OCI-LY1 (cell line): Measurements from ENCODE around the gene RNASEH2B.

ENCODE experiments used
- EZH2 ChIP-seq: fragments of 200-600 bp; sonication (generic), shearing (Covaris generic); IDR thresholded peaks from 2 replicates; pipeline ENCODE4 v1.8.0; 2017; ENCODE audit warnings: borderline replicate concordance, mixed run types, mild to moderate bottlenecking, antibody characterized with exemption, low read length, moderate library complexity, mixed read lengths
- TF ChIP-seq, protein P1 (sequence below): fragments of 200-600 bp; sonication (generic), shearing (Covaris generic); IDR thresholded peaks from 2 replicates; pipeline ENCODE4 v1.5.1; 2017; ENCODE audit warnings: mild to moderate bottlenecking, antibody characterized with exemption, low read length, moderate library complexity, mixed read lengths

DNA sequence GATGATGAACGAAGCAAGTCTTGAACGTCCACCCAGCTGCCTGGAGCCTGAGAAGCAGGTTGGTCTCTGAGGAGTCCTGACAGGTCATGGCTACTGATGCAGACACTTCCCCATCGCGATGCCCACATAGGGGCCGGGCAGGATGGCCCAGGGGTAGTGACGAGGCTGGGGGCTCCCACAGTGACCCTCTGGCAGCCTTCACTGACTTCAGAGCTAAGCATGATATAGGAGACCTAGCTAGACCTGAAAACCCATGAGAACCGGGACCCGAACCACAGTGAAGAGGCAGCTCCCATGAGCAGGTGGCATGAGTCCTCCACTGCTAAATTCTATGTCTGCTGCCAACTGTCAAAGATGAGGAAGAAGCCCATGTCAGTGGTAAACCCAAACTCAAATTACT lies 91.7 kb downstream of the RNASEH2B start:
- TF ChIP-seq, protein P1, sequence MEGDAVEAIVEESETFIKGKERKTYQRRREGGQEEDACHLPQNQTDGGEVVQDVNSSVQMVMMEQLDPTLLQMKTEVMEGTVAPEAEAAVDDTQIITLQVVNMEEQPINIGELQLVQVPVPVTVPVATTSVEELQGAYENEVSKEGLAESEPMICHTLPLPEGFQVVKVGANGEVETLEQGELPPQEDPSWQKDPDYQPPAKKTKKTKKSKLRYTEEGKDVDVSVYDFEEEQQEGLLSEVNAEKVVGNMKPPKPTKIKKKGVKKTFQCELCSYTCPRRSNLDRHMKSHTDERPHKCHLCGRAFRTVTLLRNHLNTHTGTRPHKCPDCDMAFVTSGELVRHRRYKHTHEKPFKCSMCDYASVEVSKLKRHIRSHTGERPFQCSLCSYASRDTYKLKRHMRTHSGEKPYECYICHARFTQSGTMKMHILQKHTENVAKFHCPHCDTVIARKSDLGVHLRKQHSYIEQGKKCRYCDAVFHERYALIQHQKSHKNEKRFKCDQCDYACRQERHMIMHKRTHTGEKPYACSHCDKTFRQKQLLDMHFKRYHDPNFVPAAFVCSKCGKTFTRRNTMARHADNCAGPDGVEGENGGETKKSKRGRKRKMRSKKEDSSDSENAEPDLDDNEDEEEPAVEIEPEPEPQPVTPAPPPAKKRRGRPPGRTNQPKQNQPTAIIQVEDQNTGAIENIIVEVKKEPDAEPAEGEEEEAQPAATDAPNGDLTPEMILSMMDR, result no peak
- TF ChIP-seq EZH2, result no peak
